H1 (cell line): ENCODE measurements around the gene DSCAM. TPM values are rescaled to one million over a fixed set of nuclear protein-coding genes. Genes with fewer than 3 reads are reported as not detected.
A peak's percentile ranks its signal among the peaks of the same experiment; 100 is the strongest.

ENCODE experiments used
- CTCF ChIA-PET: fragments of 300-600 bp; sonication (Branson Sonifier 250); formaldehyde crosslinking; loops from one replicate; lab custom pipeline; 2021; ENCODE audit not compliant: partially characterized antibody; lab: Charles Lee
- POLR2A ChIA-PET: fragments of 300-600 bp; sonication (Branson Sonifier 250); formaldehyde crosslinking; loops from one replicate; lab custom pipeline; 2021; ENCODE audit warnings: inconsistent platforms; ENCODE audit not compliant: partially characterized antibody; lab: Charles Lee
- DNase-seq, 2 experiments: peaks; one replicate each; pipeline versions ENCODE4 v3.0.0 to v3.0.0-alpha.2; 2010 to 2022; ENCODE audit warnings: low spot score in 2 of 2, low read depth in 1 of 2, mixed read lengths in 1 of 2
- FAIRE-seq: peaks from 2 replicates; lab custom pipeline; 2011; peaks lifted over from hg19 to GRCh38; lab: Jason Lieb, UNC
- H2AFZ ChIP-seq: 2 replicates; pipeline ENCODE4 v1.8.1; 2012; ENCODE audit warnings: low read length, inconsistent platforms
- H2AK5ac ChIP-seq: 2 replicates; pipeline ENCODE4 v1.6.1; 2013; ENCODE audit warnings: low read depth, low read length
- H2BK120ac ChIP-seq: replicated peaks from 2 replicates; pipeline ENCODE3; 2013; ENCODE audit warnings: low read depth, low read length, inconsistent platforms
- H2BK12ac ChIP-seq: 2 replicates; pipeline ENCODE4 v1.6.1; 2013; ENCODE audit warnings: low read depth, low read length
- H2BK15ac ChIP-seq: 2 replicates; pipeline ENCODE4 v1.6.1; 2013; ENCODE audit warnings: low read length
- H2BK20ac ChIP-seq: 2 replicates; pipeline ENCODE4 v1.6.1; 2013; ENCODE audit warnings: low read length
- H2BK5ac ChIP-seq: 2 replicates; pipeline ENCODE4 v1.6.1; 2013; ENCODE audit warnings: low read depth, low read length
- H3K14ac ChIP-seq: 2 replicates; pipeline ENCODE4 v1.6.1; 2013; ENCODE audit warnings: inconsistent platforms; ENCODE audit not compliant: insufficient read length
- H3K18ac ChIP-seq: 2 replicates; pipeline ENCODE4 v1.6.1; 2013; ENCODE audit warnings: low read length; ENCODE audit errors: extremely low read depth
- H3K23ac ChIP-seq: 2 replicates; pipeline ENCODE4 v1.6.1; 2013; ENCODE audit warnings: inconsistent platforms; ENCODE audit not compliant: insufficient read length
- H3K23me2 ChIP-seq: 2 replicates; pipeline ENCODE4 v1.6.1; 2013; ENCODE audit warnings: low read depth, low read length
- H3K27ac ChIP-seq: 2 replicates; pipeline ENCODE4 v1.6.1; 2011; ENCODE audit warnings: low read depth, low read length, inconsistent platforms
- H3K27me3 ChIP-seq, 4 experiments: replicated peaks in 1 of 4; 1 replicate in 1 of 4; 2 replicates in 3 of 4; pipeline versions ENCODE4 v1.6.1 to v1.8.1; 2011 to 2013; ENCODE audit warnings: low read length in 3 of 4, mild to moderate bottlenecking in 3 of 4, inconsistent platforms in 2 of 4, mixed read lengths in 2 of 4, moderate library complexity in 1 of 4; ENCODE audit not compliant: control insufficient read depth in 3 of 4, insufficient read depth in 3 of 4; ENCODE audit errors: extremely low read depth in 1 of 4
- H3K36me3 ChIP-seq, 4 experiments: 2 replicates each; pipeline versions ENCODE4 v1.6.1 to v1.8.1; 2011 to 2013; ENCODE audit warnings: mild to moderate bottlenecking in 4 of 4, low read length in 3 of 4, moderate library complexity in 2 of 4, control low read depth in 1 of 4, inconsistent platforms in 1 of 4; ENCODE audit not compliant: insufficient read depth in 4 of 4, control insufficient read depth in 2 of 4
- H3K4ac ChIP-seq: replicated peaks from 2 replicates; pipeline ENCODE3; 2013; ENCODE audit warnings: low read length, low read depth, mixed read lengths, inconsistent platforms; ENCODE audit not compliant: insufficient read length
- H3K4me1 ChIP-seq, 4 experiments: replicated peaks in 1 of 4; 1 replicate in 1 of 4; 2 replicates in 3 of 4; pipeline versions ENCODE4 v1.6.1 to v1.8.1; 2011 to 2013; ENCODE audit warnings: low read length in 3 of 4, inconsistent platforms in 2 of 4, mixed read lengths in 1 of 4; ENCODE audit not compliant: insufficient read depth in 4 of 4, control insufficient read depth in 3 of 4
- H3K4me2 ChIP-seq, 2 experiments: 2 replicates each; pipeline versions ENCODE4 v1.6.1 to v1.8.1; 2011 to 2013; ENCODE audit warnings: low read depth in 2 of 2, low read length in 2 of 2, control low read depth in 1 of 2, inconsistent platforms in 1 of 2, mild to moderate bottlenecking in 1 of 2; ENCODE audit not compliant: insufficient read depth in 1 of 2
- H3K4me3 ChIP-seq, 4 experiments: fragments of 200-600, 300-600 bp in 1 of 4; sonication (generic), shearing (Covaris generic), sonication (Bioruptor Twin) in 1 of 4; 2 replicates each; pipeline versions ENCODE4 v1.5.1 to v1.8.1; 2011 to 2016; ENCODE audit warnings: low read length in 4 of 4, low read depth in 3 of 4, control low read depth in 2 of 4, inconsistent platforms in 2 of 4, mild to moderate bottlenecking in 2 of 4, mixed read lengths in 1 of 4, moderate library complexity in 1 of 4; ENCODE audit not compliant: insufficient read depth in 2 of 4; ENCODE audit errors: extremely low read depth in 1 of 4
- H3K56ac ChIP-seq: replicated peaks from 2 replicates; pipeline ENCODE3; 2013; ENCODE audit warnings: low read depth, mild to moderate bottlenecking, mixed read lengths, low read length, inconsistent platforms; ENCODE audit not compliant: insufficient read length
- H3K79me1 ChIP-seq: 2 replicates; pipeline ENCODE4 v1.6.1; 2013; ENCODE audit warnings: low read depth, low read length, control low read depth
- H3K79me2 ChIP-seq, 2 experiments: 2 replicates each; pipeline versions ENCODE4 v1.6.1 to v1.8.1; 2012 to 2013; ENCODE audit warnings: low read length in 2 of 2, mild to moderate bottlenecking in 2 of 2, inconsistent platforms in 1 of 2; ENCODE audit not compliant: insufficient read depth in 2 of 2, control insufficient read depth in 1 of 2
- H3K9ac ChIP-seq, 4 experiments: replicated peaks in 1 of 4; 1 replicate in 1 of 4; 2 replicates in 3 of 4; pipeline versions ENCODE4 v1.6.1 to v1.8.1; 2011 to 2013; ENCODE audit warnings: low read depth in 3 of 4, low read length in 3 of 4, control low read depth in 2 of 4, mild to moderate bottlenecking in 2 of 4, moderate library complexity in 2 of 4, inconsistent platforms in 1 of 4; ENCODE audit errors: extremely low read depth in 1 of 4
- H3K9me3 ChIP-seq, 2 experiments: 2 replicates each; pipeline versions ENCODE4 v1.6.1 to v1.8.1; 2012 to 2013; ENCODE audit warnings: mild to moderate bottlenecking in 2 of 2, moderate library complexity in 2 of 2, control low read depth in 1 of 2, inconsistent platforms in 1 of 2, low read depth in 1 of 2, low read length in 1 of 2, mixed read lengths in 1 of 2; ENCODE audit not compliant: insufficient read depth in 2 of 2
- H4K20me1 ChIP-seq, 2 experiments: replicated peaks in 1 of 2; 2 replicates each; pipeline versions ENCODE3 to v1.8.1; 2011 to 2013; ENCODE audit warnings: inconsistent platforms in 2 of 2, low read length in 2 of 2, mild to moderate bottlenecking in 1 of 2; ENCODE audit not compliant: insufficient read depth in 2 of 2, control insufficient read depth in 1 of 2
- H4K5ac ChIP-seq: 2 replicates; pipeline ENCODE4 v1.6.1; 2013; ENCODE audit warnings: low read length, low read depth, mixed read lengths, inconsistent platforms; ENCODE audit not compliant: insufficient read length
- H4K8ac ChIP-seq: 2 replicates; pipeline ENCODE4 v1.8.0; 2013; ENCODE audit warnings: mild to moderate bottlenecking, moderate library complexity, low read length, inconsistent platforms; ENCODE audit not compliant: insufficient read depth; ENCODE audit errors: extremely low read depth
- H4K91ac ChIP-seq: replicated peaks from 2 replicates; pipeline ENCODE3; 2013; ENCODE audit warnings: low read length, mixed read lengths, inconsistent platforms; ENCODE audit not compliant: insufficient read length
- EP300 ChIP-seq, 2 experiments: IDR thresholded peaks; 1 replicate in 1 of 2; 2 replicates in 1 of 2; pipeline ENCODE4 v1.6.1; 2011 to 2012; ENCODE audit warnings: low read depth in 2 of 2, low read length in 2 of 2, mild to moderate bottlenecking in 2 of 2, borderline replicate concordance in 1 of 2, inconsistent platforms in 1 of 2, moderate library complexity in 1 of 2
- MAFK ChIP-seq: IDR thresholded peaks from 2 replicates; pipeline ENCODE4 v1.6.1; 2012; ENCODE audit warnings: low read depth, mild to moderate bottlenecking, improper control_type of control experiment, low read length
- WGBS, 2 experiments: shearing (Covaris generic) in 1 of 2; methylation state at CpG; one replicate each; pipeline versions ENCODE4 v1.1.6 to v1.1.7; 2013 to 2015; ENCODE audit warnings: low lambda C conversion rate in 2 of 2, mixed read lengths in 2 of 2, inconsistent platforms in 1 of 2, low coverage in 1 of 2, missing lambda C conversion rate in 1 of 2; ENCODE audit not compliant: insufficient replicate concordance in 2 of 2, insufficient coverage in 1 of 2, insufficient read length in 1 of 2; ENCODE audit errors: extremely low coverage in 1 of 2, missing lambda C conversion rate in 1 of 2; 5-methylcytosine and 5-hydroxymethylcytosine counted together
- polyA plus RNA-seq, 7 experiments: library from polyadenylated mRNA; depleted of rRNA in 3 of 7; stranded (reverse) in 5 of 7; unstranded in 2 of 7; fragments of >200 nt in 5 of 7; fragments of 200-250 nt in 2 of 7; gene quantifications; 1 replicate in 5 of 7; 2 replicates in 1 of 7; 4 replicates in 1 of 7; pipeline versions ENCODE4 v1.2.1 to v1.2.3, GENCODE V29; 2011 to 2013; ENCODE audit warnings: missing spikeins in 2 of 7, mixed read lengths in 2 of 7
- total RNA-seq: library from RNA; stranded (reverse); fragmentation: NEBNext Ultra II Directional; extraction: Animal tissue kit (Norgen Biotek cat#: 25700); gene quantifications from 2 replicates; pipeline ENCODE4 v1.2.1, GENCODE V29; 2021

Gene DSCAM
- total and polyA plus RNA-seq, 2 of the 8 experiments (the other 6 are each of a cell fraction or from before 2014, with no cell fraction given): 0.02 to 0.15 TPM

GRCh38 chr21:40457741-40458140 is 389.2 kb downstream of the DSCAM start:
- Histone ChIP-seq H3K36me3 (no peaks in the 10 kb centered on the region), H2BK120ac (no peak overlapping the region), H2BK15ac (no peak overlapping the region), H3K4ac (no peak overlapping the region), H3K56ac (no peak overlapping the region), H3K4me2 (no peak overlapping the region), H3K9me3 (no peaks in the 10 kb centered on the region), H2BK5ac (no peak overlapping the region), H4K5ac (no peak overlapping the region), H4K8ac (no peak overlapping the region), H3K27me3 (no peaks in the 10 kb centered on the region), H2BK20ac (no peak overlapping the region), H3K4me3 (no peak overlapping the region), H2AFZ (no peak overlapping the region), H3K79me1 (no peaks in the 10 kb centered on the region), H4K91ac (no peak overlapping the region), H3K18ac (no peak overlapping the region), H3K14ac (no peak overlapping the region), H3K27ac (no peak overlapping the region), H4K20me1 (no peaks in the 10 kb centered on the region), H3K23ac (no peak overlapping the region), H3K4me1 (no peaks in the 10 kb centered on the region), H3K79me2 (no peaks in the 10 kb centered on the region), H3K9ac (no peak overlapping the region), H2AK5ac (no peak overlapping the region), H3K23me2 (no peaks in the 10 kb centered on the region), H2BK12ac (no peak overlapping the region)
- TF ChIP-seq EP300 (IDR thresholded peaks at IDR 0.05; ENCODE audit: borderline replicate concordance in 1 of 2, low read depth in 2 of 2, low read length in 2 of 2) (no peak), MAFK (peak; percentile 40; the same call in 1 of the 2 replicates)
- CTCF ChIA-PET: interaction anchor here (1.2 kb wide), 1 partner anchor 9 kb away, joined by 6 read pairs; no protein-coding TSS in a partner anchor
- DNase-seq: no peak
- WGBS, 2 experiments: 96% methylated on average over 2 of the region's 2 CpGs; no CpG with 5 or more reads in 1 of the 2 experiments
- POLR2A ChIA-PET: no interaction called here
- no peak for FAIRE-seq
